ENCODE measurements around the gene ARCN1. TPM values are rescaled to one million over a fixed set of nuclear protein-coding genes. Genes with fewer than 3 reads are reported as not detected.

Gene ARCN1
- total RNA-seq, 1 experiment from 2014 or later: 330 TPM

DNA sequence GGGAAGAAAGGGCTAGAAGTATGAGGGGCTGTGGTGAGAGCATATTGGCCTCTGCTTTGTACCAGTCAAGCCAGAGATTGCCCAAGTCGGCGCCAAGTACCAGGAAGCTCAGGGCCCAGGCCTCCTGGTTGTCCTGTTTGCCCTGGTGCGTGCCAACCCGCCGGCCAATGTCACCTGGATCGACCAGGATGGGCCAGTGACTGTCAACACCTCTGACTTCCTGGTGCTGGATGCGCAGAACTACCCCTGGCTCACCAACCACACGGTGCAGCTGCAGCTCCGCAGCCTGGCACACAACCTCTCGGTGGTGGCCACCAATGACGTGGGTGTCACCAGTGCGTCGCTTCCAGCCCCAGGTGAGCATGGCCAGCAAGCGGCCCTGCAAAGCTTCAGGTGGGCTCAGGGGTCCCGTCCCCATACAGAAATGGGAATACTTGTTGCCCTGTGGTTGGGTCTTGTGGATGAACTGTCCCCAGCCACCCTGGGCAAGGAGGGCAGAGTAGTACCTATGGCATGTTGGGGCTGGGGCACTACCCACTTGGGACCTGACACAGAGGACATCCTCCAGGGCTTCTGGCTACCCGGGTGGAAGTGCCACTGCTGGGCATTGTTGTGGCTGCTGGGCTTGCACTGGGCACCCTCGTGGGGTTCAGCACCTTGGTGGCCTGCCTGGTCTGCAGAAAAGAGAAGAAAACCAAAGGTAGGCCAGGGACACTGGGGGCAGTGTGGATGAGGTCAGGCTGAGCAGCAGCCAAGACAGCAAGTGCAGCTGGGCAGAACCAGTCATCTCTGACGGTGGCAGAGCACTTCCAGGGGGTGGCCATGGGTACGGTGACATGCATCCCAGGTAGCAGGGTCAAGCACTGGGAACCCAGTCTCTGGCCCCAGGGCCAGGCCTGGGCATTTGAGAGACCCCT is 39.1 kb upstream of the ARCN1 start:
- Histone ChIP-seq H3K4me3 (ENCODE audit: low read depth, low read length) (no peak overlapping the region), H3K27me3 (replicated peaks; ENCODE audit: control insufficient read depth, insufficient read depth, low read length) (no peaks in the 10 kb centered on the region), H3K4me1 (peaks cover 34% of the 10 kb centered on the region), H3K36me3 (ENCODE audit: control insufficient read depth, insufficient read depth, low read length) (peaks cover 4% of the 10 kb centered on the region), H3K9me3 (no peaks in the 10 kb centered on the region)
- DNase-seq: no peak
- peak overlapping the region; percentile 98 for H3K4me3 Mint-ChIP-seq (ENCODE audit: unreplicated experiment)
- intact Hi-C loops (cut with micrococcal nuclease; ENCODE audit: unreplicated experiment): no loop called here
- TF ChIP-seq, protein P1, sequence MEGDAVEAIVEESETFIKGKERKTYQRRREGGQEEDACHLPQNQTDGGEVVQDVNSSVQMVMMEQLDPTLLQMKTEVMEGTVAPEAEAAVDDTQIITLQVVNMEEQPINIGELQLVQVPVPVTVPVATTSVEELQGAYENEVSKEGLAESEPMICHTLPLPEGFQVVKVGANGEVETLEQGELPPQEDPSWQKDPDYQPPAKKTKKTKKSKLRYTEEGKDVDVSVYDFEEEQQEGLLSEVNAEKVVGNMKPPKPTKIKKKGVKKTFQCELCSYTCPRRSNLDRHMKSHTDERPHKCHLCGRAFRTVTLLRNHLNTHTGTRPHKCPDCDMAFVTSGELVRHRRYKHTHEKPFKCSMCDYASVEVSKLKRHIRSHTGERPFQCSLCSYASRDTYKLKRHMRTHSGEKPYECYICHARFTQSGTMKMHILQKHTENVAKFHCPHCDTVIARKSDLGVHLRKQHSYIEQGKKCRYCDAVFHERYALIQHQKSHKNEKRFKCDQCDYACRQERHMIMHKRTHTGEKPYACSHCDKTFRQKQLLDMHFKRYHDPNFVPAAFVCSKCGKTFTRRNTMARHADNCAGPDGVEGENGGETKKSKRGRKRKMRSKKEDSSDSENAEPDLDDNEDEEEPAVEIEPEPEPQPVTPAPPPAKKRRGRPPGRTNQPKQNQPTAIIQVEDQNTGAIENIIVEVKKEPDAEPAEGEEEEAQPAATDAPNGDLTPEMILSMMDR (IDR thresholded peaks at IDR 0.05; ENCODE audit: insufficient read depth in 1 of 2, low read depth in 1 of 2, low read length in 1 of 2, severe bottlenecking in 1 of 2, unreplicated experiment in 1 of 2): no peak
- no peaks in the 10 kb centered on the region for H3K9me3 Mint-ChIP-seq (ENCODE audit: unreplicated experiment)
- ChIA-PET CTCF (interaction anchor here (0.5 to 1.2 kb wide), 2 partner anchors 35 to 362 kb away, joined by 4 read pairs; no protein-coding TSS in a partner anchor), POLR2A (interaction anchor here (0.6 kb wide), 1 partner anchor 56 kb away, joined by 3 read pairs; no protein-coding TSS in a partner anchor)
- peaks cover 13% of the 10 kb centered on the region for H3K36me3 Mint-ChIP-seq (ENCODE audit: insufficient read depth, unreplicated experiment)
- H3K4me1 Mint-ChIP-seq (ENCODE audit: low read depth, unreplicated experiment): peaks cover 34% of the 10 kb centered on the region
- no peaks in the 10 kb centered on the region for H3K27me3 Mint-ChIP-seq (ENCODE audit: insufficient read depth, unreplicated experiment)
- H3K27ac Mint-ChIP-seq (ENCODE audit: unreplicated experiment): peak overlapping the region; percentile 53
- no TSS peak for BruUV-seq (replicated peaks)

DNA sequence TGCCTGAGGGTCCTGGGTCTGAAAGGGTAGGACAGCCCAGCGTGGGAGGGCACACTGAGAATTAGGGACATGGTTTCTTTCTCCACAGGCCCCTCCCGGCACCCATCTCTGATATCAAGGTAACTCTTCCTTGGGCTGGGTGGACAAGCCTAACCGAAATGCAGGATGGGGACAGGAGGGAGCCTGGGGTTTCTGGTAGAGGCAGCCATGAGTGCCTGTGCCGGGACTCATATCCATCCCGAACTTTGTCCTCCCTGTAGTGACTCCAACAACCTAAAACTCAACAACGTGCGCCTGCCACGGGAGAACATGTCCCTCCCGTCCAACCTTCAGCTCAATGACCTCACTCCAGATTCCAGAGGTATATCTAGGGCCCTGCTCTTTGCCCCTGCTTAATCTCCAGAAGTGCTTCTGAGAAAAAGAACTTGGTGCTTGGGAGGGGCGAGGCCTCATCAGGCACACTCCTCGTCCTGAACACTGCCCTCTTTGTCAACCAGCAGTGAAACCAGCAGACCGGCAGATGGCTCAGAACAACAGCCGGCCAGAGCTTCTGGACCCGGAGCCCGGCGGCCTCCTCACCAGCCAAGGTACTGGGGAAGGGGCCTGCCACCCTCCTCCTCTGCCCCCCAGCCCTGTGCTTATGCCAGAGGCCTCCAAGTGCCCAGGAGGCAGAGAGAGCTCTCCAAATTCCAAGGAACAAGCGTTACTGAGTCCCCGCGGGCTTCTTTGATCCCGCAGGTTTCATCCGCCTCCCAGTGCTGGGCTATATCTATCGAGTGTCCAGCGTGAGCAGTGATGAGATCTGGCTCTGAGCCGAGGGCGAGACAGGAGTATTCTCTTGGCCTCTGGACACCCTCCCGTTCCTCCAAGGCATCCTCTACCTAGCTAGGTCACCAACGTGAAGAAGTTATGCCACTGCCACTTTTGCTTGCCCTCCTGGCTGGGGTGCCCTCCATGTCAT is 38.2 kb upstream of the ARCN1 start:
- no peaks in the 10 kb centered on the region for H3K27me3 Mint-ChIP-seq (ENCODE audit: insufficient read depth, unreplicated experiment)
- no TSS peak for BruUV-seq (replicated peaks)
- peak; percentile 75 to 87 for DNase-seq
- POLR2A ChIA-PET: interaction anchor here (0.6 kb wide), 1 partner anchor 57 kb away, joined by 3 read pairs; no protein-coding TSS in a partner anchor
- intact Hi-C loops (cut with micrococcal nuclease; ENCODE audit: unreplicated experiment): loop anchor here (1.0 to 2.0 kb wide), 2 partner anchors 19 to 32 kb away; no protein-coding TSS in a partner anchor
- TF ChIP-seq, protein P1 (IDR thresholded peaks at IDR 0.05; ENCODE audit: insufficient read depth in 1 of 2, low read depth in 1 of 2, low read length in 1 of 2, severe bottlenecking in 1 of 2, unreplicated experiment in 1 of 2): peak; percentile 6 to 55
- CTCF ChIA-PET: interaction anchor here (0.5 to 1.2 kb wide), 2 partner anchors 34 to 363 kb away, joined by 4 read pairs; no protein-coding TSS in a partner anchor
- no peaks in the 10 kb centered on the region for H3K27me3 ChIP-seq (replicated peaks; ENCODE audit: control insufficient read depth, insufficient read depth, low read length)
- H3K4me1 ChIP-seq: peaks cover 32% of the 10 kb centered on the region
- H3K9me3 ChIP-seq: no peaks in the 10 kb centered on the region
- H3K4me1 Mint-ChIP-seq (ENCODE audit: low read depth, unreplicated experiment): peaks cover 39% of the 10 kb centered on the region
- H3K9me3 Mint-ChIP-seq (ENCODE audit: unreplicated experiment): no peaks in the 10 kb centered on the region
- H3K36me3 Mint-ChIP-seq (ENCODE audit: insufficient read depth, unreplicated experiment): peaks cover 18% of the 10 kb centered on the region
- no peak overlapping the region for H3K4me3 ChIP-seq (ENCODE audit: low read depth, low read length)
- H3K36me3 ChIP-seq (ENCODE audit: control insufficient read depth, insufficient read depth, low read length): peaks cover 4% of the 10 kb centered on the region
- peak overlapping the region; percentile 20 for H3K4me3 Mint-ChIP-seq (ENCODE audit: unreplicated experiment)
- H3K27ac Mint-ChIP-seq (ENCODE audit: unreplicated experiment): peak overlapping the region; percentile 53

DNA sequence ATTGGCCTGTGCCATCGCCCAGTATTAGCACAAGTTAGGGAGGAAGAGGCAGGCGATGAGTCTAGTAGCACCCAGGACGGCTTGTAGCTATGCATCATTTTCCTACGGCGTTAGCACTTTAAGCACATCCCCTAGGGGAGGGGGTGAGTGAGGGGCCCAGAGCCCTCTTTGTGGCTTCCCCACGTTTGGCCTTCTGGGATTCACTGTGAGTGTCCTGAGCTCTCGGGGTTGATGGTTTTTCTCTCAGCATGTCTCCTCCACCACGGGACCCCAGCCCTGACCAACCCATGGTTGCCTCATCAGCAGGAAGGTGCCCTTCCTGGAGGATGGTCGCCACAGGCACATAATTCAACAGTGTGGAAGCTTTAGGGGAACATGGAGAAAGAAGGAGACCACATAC is 36.9 kb upstream of the ARCN1 start:
- BruUV-seq (replicated peaks): no TSS peak
- no peak for DNase-seq
- H3K27me3 ChIP-seq (replicated peaks; ENCODE audit: control insufficient read depth, insufficient read depth, low read length): no peaks in the 10 kb centered on the region
- H3K4me1 ChIP-seq: peaks cover 26% of the 10 kb centered on the region
- Mint-ChIP-seq H3K27me3 (ENCODE audit: insufficient read depth, unreplicated experiment) (no peaks in the 10 kb centered on the region), H3K4me3 (ENCODE audit: unreplicated experiment) (no peak overlapping the region), H3K4me1 (ENCODE audit: low read depth, unreplicated experiment) (peaks cover 33% of the 10 kb centered on the region), H3K9me3 (ENCODE audit: unreplicated experiment) (no peaks in the 10 kb centered on the region), H3K36me3 (ENCODE audit: insufficient read depth, unreplicated experiment) (peaks cover 19% of the 10 kb centered on the region), H3K27ac (ENCODE audit: unreplicated experiment) (peak overlapping the region; percentile 2)
- peaks cover 4% of the 10 kb centered on the region for H3K36me3 ChIP-seq (ENCODE audit: control insufficient read depth, insufficient read depth, low read length)
- ChIA-PET POLR2A (no interaction called here), CTCF (no interaction called here)
- intact Hi-C loops (cut with micrococcal nuclease; ENCODE audit: unreplicated experiment): loop anchor here (2.0 kb wide), 1 partner anchor 18 kb away; no protein-coding TSS in a partner anchor
- TF ChIP-seq, protein P1 (IDR thresholded peaks at IDR 0.05; ENCODE audit: insufficient read depth in 1 of 2, low read depth in 1 of 2, low read length in 1 of 2, severe bottlenecking in 1 of 2, unreplicated experiment in 1 of 2): no peak
- H3K9me3 ChIP-seq: no peaks in the 10 kb centered on the region
- no peak overlapping the region for H3K4me3 ChIP-seq (ENCODE audit: low read depth, low read length)

Data from Caco-2 (cell line).